HUDEP-2 (cell line): ENCODE measurements around the gene C11orf97.
"Not testable (repeated sequence)": the region's sequence is repeated elsewhere in the genome, so short reads cannot be mapped to it uniquely, and the experiment has no call there.

Experiments used
- DNase-seq, 76 experiments: peaks; one replicate each; lab custom pipeline; 2025; ENCODE audit not compliant: unreplicated experiment in 76 of 76; lab: John Stamatoyannopoulos, UW

C11orf97 gene

DNA sequence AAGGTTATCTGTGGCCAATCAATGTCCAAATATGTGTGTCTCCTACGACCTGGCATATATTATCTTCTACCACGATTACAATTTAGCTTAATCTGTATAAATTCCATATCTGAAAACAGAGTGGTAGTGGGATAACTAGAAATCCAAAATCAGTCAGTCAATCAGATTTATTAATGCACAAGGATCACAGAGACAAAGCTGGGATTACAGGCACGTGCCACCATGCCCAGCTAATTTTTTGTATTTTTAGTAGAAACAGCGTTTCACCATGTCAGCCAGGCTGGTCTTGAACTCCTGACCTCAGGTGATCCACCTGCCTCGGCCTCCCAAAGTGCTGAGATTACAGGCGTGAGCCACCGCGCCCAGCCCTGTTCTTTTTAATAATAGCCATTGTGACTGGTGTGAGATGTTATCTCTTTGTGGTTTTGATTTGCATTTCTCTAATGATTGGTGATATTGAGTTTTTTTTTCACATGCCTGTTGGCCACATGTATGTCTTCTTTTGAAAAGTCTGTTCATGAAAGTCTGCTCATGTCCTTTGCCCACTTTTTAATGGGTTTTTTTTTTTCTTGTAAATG is 43.6 kb downstream of the C11orf97 start:
- not testable (repeated sequence) for DNase-seq

DNA sequence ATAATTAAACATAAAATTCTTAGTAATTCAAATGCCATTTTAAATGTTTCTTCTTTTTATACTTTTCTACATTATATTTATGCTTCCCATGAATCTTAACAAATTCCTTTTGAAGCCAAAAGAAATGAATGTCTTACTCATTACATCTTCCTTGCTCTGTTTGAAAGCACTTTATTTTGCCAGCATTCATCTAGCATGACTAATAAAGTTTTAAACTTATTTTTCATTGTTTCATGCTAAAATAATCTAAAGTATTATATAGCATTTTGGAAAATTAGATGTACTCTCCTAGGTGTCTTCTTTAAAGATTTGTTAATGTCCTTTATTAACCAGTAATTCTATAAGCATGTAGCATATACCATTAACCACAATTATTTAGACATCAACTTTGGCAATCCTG is 45.2 kb downstream of the C11orf97 start:
- no peak for DNase-seq

DNA sequence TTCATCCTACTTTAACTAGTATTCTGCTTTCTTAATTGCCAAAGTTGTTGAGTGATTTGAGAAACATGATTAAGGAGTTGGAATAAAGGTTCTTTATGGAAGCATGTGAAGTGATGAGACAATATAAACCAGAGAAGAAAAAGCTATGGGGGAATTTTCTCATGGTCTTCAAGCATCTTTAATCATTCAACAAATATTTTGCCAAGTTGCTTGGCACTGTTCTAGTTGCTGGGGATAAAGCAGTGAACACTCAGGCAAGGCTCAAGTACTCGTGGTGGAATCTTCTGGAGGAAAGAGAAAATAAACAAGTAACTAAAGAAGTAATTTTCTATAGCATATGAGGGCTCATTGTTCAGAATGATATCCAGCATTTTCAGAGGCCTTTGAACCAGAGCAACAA is 45.7 kb downstream of the C11orf97 start:
- no peak for DNase-seq

DNA sequence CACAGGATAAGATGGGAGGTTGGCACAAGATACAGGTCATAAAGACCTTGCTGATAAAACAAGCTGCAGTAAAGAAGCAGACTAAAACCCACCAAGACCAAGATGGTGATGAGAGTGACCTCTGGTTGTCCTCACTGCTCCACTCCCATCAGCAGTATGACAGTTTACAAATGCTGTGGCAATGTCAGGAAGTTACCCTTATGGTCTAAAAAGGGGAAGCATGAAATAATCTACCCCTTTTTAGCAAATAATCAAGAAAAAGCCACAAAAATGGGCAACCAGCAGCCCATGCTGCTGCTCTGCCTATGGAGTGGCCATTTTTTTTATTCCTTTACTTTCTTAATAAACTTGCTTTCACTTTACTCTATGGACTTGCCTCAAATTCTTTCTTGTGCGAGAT is 46.2 kb downstream of the C11orf97 start:
- no peak for DNase-seq

DNA sequence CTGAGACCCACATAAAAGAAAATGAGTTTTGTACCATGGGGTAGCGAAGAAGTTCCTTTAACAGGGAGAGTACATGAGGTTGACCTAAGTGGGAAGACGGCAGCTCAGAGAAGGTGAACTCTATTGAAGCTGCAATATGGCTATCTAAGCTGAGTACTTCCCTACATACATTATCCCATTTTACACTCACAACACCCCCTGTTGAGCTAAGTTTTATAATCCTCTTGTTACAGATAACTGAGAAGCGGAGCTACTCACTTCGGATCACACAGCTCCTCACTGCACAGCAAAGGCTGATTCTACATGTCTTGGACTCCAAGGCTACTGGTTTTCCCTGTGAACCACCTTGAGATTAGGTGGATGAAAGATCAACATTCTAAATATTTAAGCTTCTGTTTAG is 46.7 kb downstream of the C11orf97 start:
- DNase-seq = no peak

DNA sequence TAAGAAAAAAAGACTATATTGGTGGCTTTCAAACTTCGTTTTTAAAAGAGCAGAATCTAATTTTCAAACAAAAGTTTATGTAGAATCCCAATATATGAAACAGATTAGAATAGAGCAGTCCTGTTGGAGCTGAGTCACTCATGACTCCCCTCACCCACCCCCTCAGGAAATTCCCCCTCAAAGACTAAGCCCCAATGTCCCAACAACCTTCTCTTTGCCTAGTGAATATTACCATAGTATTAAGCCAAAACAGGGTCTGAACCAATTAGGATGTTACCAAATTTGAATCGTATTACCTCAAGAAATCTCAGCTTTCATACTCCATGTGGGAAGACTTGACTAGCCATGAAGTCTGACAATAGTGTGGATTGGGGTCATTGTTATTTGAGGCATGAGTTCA is 47.1 kb downstream of the C11orf97 start:
- DNase-seq = no peak

DNA sequence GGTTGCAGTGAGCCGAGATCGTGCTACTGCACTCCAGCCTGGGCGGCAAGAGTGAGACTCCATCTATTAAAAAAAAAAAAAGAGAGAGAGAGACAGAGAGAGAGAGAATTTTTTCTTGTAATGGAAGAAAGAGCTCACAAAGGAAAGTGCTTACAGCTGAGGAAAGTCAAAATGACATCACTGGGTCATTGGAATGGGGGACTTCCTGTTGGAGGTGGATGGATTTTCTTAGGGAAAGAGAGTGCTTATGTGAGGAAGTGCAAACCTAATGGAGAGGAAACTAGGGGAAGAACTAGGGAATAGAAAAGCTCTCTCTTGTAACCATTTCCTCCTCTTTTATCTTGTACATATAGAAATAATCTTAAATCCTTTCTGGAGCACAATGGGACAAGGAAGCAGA is 48.6 kb downstream of the C11orf97 start:
- DNase-seq = no peak

DNA sequence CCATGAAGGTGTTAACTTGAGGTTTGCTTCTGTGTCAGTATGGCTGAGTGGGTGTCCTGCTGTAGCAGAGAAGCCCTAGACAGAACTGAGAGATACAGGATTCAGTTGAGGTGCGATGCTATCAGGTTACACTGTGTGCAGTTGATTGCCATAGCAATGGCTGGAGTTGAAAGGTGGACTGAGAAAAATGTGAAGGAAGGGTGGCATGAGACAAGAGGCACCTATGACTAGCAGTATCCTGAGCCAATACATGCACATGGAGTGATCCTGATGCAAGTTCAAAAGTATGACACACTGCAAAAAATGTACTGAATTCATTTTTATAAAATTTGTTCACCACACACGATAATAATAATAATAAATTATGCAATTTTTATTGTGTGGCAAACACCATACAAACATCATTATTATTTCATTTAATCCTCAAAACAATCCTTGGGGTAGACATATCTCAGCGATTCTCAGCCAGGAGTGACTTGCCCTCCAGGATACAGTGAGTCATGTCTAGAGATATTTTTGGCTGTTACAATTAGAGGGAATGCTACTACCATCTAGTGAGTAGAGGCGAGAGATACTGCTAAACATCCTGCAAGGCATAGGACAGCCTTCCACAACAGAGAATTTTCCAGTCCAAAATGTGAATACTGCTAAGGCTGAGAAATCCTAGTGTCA is 51.1 kb downstream of the C11orf97 start:
- DNase-seq = no peak

DNA sequence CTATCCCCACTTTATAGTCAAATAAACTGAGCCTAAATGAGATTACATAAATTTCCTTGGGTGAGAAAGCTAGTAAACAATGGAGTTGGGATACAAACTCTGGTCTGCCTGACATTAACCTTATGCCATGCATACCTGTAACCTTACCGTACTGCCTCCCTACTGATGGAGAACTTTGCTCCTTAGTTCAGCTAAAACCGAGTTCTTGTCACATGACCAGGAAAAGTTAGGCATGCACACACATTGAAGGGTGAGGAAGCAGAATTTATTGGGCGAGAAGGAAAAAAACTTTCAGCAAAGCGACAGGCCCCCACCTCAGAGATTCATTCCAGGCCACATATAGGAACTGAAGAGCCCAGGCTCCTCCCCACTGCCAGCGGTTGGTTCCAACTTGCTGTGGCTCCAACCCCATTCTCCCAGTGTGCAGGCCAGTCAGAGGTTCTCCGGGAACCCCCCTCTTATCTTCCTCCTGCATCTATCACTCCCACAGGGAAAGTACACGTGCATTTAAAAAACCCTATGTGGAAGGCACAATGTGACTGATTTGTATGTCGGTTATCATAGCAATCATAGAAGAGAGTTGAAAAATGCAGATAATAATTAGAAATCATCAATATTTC is 51.7 kb downstream of the C11orf97 start:
- no peak for DNase-seq

DNA sequence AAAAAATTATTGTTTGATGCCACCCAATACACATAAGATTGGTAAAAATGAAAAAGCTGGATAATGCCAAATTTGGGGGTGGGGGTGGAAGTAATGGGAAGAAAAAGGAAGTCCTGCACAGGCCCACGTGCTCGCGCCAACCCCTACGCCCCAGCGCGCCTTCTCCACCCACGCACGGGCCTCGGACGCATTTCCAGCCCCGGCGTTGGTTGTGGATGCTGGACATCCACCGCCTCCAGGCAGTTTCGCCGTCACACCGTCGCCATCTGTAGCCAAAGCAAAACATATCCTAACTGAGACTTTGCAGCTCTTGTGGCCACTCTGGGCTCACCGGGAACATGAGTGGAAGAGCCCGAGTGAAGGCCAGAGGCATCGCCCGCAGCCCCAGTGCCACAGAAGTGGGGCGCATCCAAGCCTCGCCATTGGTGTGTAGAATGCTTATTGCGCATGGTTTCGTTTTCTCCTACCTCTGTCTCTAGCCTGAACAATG is 55.0 kb downstream of the C11orf97 start, which contains the start of gene PIWIL4:
Gene PIWIL4 (plus strand): TSS at position 188 of the 490 bp plus-strand sequence. CDS start 151 bp downstream, at position 339.
- no peak for DNase-seq

DNA sequence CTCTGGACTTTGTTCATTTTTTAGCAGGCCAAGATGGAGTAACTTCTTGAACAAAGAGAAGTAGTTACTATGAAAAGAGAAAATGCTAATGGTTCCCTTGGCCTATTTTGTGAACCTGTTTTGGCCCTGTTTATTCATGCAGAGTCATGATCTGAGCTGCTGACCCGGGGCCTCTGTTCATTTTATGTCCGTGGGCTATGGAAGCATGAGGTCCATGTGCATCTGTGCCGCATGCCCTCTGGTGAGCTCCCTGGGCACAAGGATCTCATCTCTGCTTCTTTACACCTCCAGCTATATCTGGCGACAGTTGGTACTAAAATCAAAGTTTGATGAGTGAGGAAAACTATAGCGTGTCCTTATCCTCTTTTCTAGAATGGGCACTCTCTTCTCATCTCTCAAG is 55.9 kb downstream of the C11orf97 start:
- DNase-seq = no peak

DNA sequence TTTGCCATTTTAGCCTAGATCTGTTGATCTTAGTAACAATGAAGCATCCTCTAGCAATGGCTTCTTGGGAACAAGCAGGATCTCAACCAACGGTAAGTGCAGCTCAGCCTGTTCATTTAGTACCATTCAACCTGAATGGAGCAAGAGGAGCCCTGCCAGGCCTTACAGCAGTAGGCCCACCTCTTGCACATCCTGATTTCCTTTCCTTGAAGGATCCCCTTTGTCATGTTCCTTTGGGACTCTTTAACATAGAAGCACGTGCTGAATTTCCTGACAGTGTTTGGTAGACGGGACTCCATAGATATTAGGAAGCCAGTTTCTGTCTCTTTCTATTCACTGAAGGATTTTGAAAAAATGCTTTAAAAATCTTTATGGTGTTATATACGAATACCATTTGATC is 56.5 kb downstream of the C11orf97 start:
- no peak for DNase-seq

DNA sequence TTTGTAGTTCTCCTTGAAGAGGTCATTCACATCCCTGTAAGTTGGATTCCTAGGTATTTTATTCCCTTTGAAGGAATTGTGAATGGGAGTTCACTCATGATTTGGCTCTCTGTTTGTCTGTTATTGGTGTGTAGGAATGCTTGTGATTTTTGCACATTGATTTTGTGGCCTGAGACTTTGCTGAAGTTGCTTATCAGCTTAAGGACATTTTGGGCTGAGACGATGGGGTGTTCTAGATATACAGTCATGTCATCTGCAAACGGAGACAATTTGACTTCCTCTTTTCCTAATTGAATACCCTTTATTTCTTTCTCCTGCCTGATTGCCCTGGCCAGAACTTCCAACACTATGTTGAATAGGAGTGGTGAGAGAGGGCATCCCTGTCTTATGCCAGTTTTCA is 60.7 kb downstream of the C11orf97 start:
- DNase-seq = not testable (repeated sequence)

DNA sequence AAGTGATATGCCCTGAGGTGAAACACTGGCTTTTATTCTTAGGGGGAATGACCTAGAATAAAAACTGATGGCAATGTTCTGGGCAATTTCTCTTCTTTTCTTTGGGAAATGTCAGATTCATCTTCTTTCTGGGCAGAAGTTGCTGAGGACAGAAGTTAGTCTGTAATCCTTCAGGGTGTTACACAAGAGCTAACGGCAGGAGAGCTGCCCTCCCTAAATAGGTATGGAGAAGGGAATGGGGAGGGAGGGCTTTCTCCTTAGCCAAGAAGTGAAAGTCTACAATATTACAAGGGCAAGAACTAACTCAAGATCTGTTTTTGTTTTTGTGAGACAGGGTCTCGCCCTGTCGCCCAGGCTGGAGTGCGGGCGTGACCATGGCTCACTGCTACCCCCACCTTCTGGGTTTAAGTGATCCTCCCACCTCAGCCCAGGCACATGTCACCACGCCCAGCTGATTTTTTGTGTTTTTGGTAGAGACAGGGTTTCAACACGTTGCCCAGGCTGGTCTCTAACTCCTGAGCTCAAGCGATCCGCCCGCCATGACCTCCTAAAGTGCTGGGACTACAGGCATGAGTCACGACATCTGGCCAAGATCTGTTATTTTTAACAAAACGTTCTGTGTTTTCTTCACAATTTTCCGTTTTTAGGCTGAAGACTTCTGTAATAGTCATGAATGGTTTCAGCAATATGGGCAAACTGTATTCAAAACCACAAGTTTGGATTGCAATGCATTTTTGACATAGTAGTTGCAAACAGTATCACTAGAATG is 62.1 kb downstream of the C11orf97 start:
- DNase-seq = no peak

DNA sequence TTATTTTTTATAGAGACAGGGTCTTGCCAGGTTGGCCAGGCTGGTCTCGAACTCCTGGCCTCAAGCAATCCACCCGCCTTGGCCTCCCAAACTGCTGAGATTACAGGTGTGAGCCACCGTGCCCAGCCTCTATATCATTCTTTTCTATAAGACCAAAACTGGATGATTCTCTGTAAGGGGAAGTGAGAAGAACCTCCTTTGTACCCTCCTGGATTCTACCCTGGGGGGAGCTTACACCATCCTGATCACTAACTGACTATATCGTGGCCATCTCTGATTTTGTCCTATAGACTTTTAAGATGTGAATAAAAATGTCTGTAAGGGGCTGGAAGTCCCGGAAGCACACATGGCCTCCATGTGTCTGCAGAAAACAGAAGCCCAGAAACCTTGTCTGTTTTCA is 64.0 kb downstream of the C11orf97 start:
- no peak for DNase-seq

DNA sequence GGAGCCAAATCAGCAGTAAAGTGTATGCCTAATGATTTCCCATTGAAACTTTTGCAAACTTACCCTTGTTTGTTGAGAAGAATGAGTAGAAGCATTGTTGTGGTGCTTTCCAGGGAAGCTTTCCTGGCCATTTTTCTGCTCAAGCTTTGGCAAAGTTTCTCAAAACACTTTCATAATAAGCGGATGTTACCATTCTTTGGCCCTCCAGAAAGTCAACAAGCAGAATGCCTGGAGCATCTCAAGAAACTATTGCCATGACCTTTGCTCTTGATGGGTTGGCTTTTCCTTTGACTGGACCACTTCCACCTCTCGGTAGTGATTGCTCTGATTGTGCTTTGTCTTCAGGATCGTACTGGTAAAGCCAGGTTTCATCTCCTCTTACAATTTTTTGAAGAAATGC is 65.6 kb downstream of the C11orf97 start:
- DNase-seq = no peak
